ENCODE results near the gene EYS. TPM values are rescaled to one million over a fixed set of nuclear protein-coding genes. Genes with fewer than 3 reads are reported as not detected.
"Not testable (repeated sequence)": the region's sequence is repeated elsewhere in the genome, so short reads cannot be mapped to it uniquely, and the experiment has no call there.

The EYS gene
- total RNA-seq, 2 donors from 2014 or later = not detected

- peaks cover 12% of the 10 kb centered on the region for H3K27me3 Mint-ChIP-seq
- no peaks in the 10 kb centered on the region for H3K9me3 Mint-ChIP-seq
- H3K27ac Mint-ChIP-seq = no peak overlapping the region
- H3K4me3 Mint-ChIP-seq = no peak overlapping the region
- H3K36me3 Mint-ChIP-seq (ENCODE audit: low read depth) = no peaks in the 10 kb centered on the region
- H3K4me1 Mint-ChIP-seq = no peaks in the 10 kb centered on the region
- no peak for ATAC-seq (replicated peaks)
Observed at GRCh38 chr6:63790334-63790733, 1916.7 kb downstream of the EYS start.

GRCh38 chr6:63789699-63790098 lies 1917.3 kb downstream of the EYS start:
- Mint-ChIP-seq H3K4me1 (no peaks in the 10 kb centered on the region), H3K27me3 (peaks cover 7% of the 10 kb centered on the region), H3K9me3 (no peaks in the 10 kb centered on the region), H3K27ac (no peak overlapping the region), H3K4me3 (no peak overlapping the region), H3K36me3 (ENCODE audit: low read depth) (no peaks in the 10 kb centered on the region)
- ATAC-seq (replicated peaks) = no peak

- no peaks in the 10 kb centered on the region for H3K9me3 Mint-ChIP-seq
- peaks cover 10% of the 10 kb centered on the region for H3K27me3 Mint-ChIP-seq
- no peak overlapping the region for H3K27ac Mint-ChIP-seq
- H3K4me3 Mint-ChIP-seq = no peak overlapping the region
- no peak for ATAC-seq (replicated peaks)
- no peaks in the 10 kb centered on the region for H3K36me3 Mint-ChIP-seq (ENCODE audit: low read depth)
- H3K4me1 Mint-ChIP-seq = no peaks in the 10 kb centered on the region
Observed at GRCh38 chr6:63788569-63788968, 1918.5 kb downstream of the EYS start.

- H3K9me3 Mint-ChIP-seq = no peaks in the 10 kb centered on the region
- no peaks in the 10 kb centered on the region for H3K4me1 Mint-ChIP-seq
- H3K27ac Mint-ChIP-seq = no peak overlapping the region
- H3K36me3 Mint-ChIP-seq (ENCODE audit: low read depth) = no peaks in the 10 kb centered on the region
- H3K4me3 Mint-ChIP-seq = no peak overlapping the region
- no peak for ATAC-seq (replicated peaks)
- H3K27me3 Mint-ChIP-seq = peaks cover 14% of the 10 kb centered on the region
Observed at GRCh38 chr6:63787021-63787420, 1920.0 kb downstream of the EYS start.

GRCh38 chr6:63785006-63785405 lies 1922.0 kb downstream of the EYS start:
- Mint-ChIP-seq H3K9me3 (no peaks in the 10 kb centered on the region), H3K27ac (no peak overlapping the region), H3K4me3 (no peak overlapping the region), H3K4me1 (no peaks in the 10 kb centered on the region), H3K27me3 (peaks cover 17% of the 10 kb centered on the region), H3K36me3 (ENCODE audit: low read depth) (no peaks in the 10 kb centered on the region)
- ATAC-seq (replicated peaks) = no peak

- H3K4me3 Mint-ChIP-seq = no peak overlapping the region
- H3K27ac Mint-ChIP-seq = no peak overlapping the region
- no peaks in the 10 kb centered on the region for H3K9me3 Mint-ChIP-seq
- H3K27me3 Mint-ChIP-seq = peaks cover 17% of the 10 kb centered on the region
- no peaks in the 10 kb centered on the region for H3K4me1 Mint-ChIP-seq
- ATAC-seq (replicated peaks) = no peak
- H3K36me3 Mint-ChIP-seq (ENCODE audit: low read depth) = no peaks in the 10 kb centered on the region
Observed at GRCh38 chr6:63783096-63783495, 1923.9 kb downstream of the EYS start.

GRCh38 chr6:63774961-63775360 lies 1932.1 kb downstream of the EYS start:
- H3K36me3 Mint-ChIP-seq (ENCODE audit: low read depth) = no peaks in the 10 kb centered on the region

GRCh38 chr6:63773200-63773599 lies 1933.8 kb downstream of the EYS start:
- Mint-ChIP-seq H3K4me3 (no peak overlapping the region), H3K9me3 (peaks cover 4% of the 10 kb centered on the region), H3K4me1 (no peaks in the 10 kb centered on the region), H3K27me3 (peaks cover 9% of the 10 kb centered on the region), H3K27ac (no peak overlapping the region), H3K36me3 (ENCODE audit: low read depth) (no peaks in the 10 kb centered on the region)
- ATAC-seq (replicated peaks) = no peak

More at GRCh38 chr6:63774961-63775360, 1932.1 kb downstream of the EYS start:
- H3K27me3 Mint-ChIP-seq = no peaks in the 10 kb centered on the region
- H3K4me3 Mint-ChIP-seq = no peak overlapping the region
- H3K27ac Mint-ChIP-seq = no peak overlapping the region
- no peaks in the 10 kb centered on the region for H3K9me3 Mint-ChIP-seq
- no peak for ATAC-seq (replicated peaks)
- H3K4me1 Mint-ChIP-seq = no peaks in the 10 kb centered on the region

- H3K27me3 Mint-ChIP-seq = peaks cover 20% of the 10 kb centered on the region
- H3K36me3 Mint-ChIP-seq (ENCODE audit: low read depth) = no peaks in the 10 kb centered on the region
- H3K4me1 Mint-ChIP-seq = no peaks in the 10 kb centered on the region
- no peak overlapping the region for H3K4me3 Mint-ChIP-seq
- H3K9me3 Mint-ChIP-seq = peaks cover 4% of the 10 kb centered on the region
- ATAC-seq (replicated peaks) = no peak
- no peak overlapping the region for H3K27ac Mint-ChIP-seq
Observed at GRCh38 chr6:63765828-63766227, 1941.2 kb downstream of the EYS start.

- ATAC-seq (replicated peaks) = no peak
- H3K4me1 Mint-ChIP-seq = no peaks in the 10 kb centered on the region
- H3K9me3 Mint-ChIP-seq = peaks cover 4% of the 10 kb centered on the region
- no peak overlapping the region for H3K27ac Mint-ChIP-seq
- no peaks in the 10 kb centered on the region for H3K36me3 Mint-ChIP-seq (ENCODE audit: low read depth)
- H3K4me3 Mint-ChIP-seq = no peak overlapping the region
- peaks cover 20% of the 10 kb centered on the region for H3K27me3 Mint-ChIP-seq
Observed at GRCh38 chr6:63764318-63764916, 1942.6 kb downstream of the EYS start.

GRCh38 chr6:63760199-63760598 lies 1946.8 kb downstream of the EYS start:
- H3K27ac Mint-ChIP-seq = no peak overlapping the region
- no peak for ATAC-seq (replicated peaks)

GRCh38 chr6:63759605-63760105 lies 1947.4 kb downstream of the EYS start:
- ATAC-seq (replicated peaks) = no peak
- no peaks in the 10 kb centered on the region for H3K27me3 Mint-ChIP-seq

More at GRCh38 chr6:63760199-63760598, 1946.8 kb downstream of the EYS start:
- no peaks in the 10 kb centered on the region for H3K36me3 Mint-ChIP-seq (ENCODE audit: low read depth)
- no peak overlapping the region for H3K4me3 Mint-ChIP-seq
- H3K4me1 Mint-ChIP-seq = no peaks in the 10 kb centered on the region
- H3K9me3 Mint-ChIP-seq = peaks cover 7% of the 10 kb centered on the region
- H3K27me3 Mint-ChIP-seq = no peaks in the 10 kb centered on the region

GRCh38 chr6:63757826-63758225 lies 1949.2 kb downstream of the EYS start:
- Mint-ChIP-seq H3K9me3 (peaks cover 7% of the 10 kb centered on the region), H3K27ac (no peak overlapping the region), H3K4me1 (no peaks in the 10 kb centered on the region), H3K36me3 (ENCODE audit: low read depth) (no peaks in the 10 kb centered on the region), H3K4me3 (no peak overlapping the region), H3K27me3 (no peaks in the 10 kb centered on the region)
- no peak for ATAC-seq (replicated peaks)

More at GRCh38 chr6:63759605-63760105, 1947.4 kb downstream of the EYS start:
- H3K4me3 Mint-ChIP-seq = no peak overlapping the region
- no peaks in the 10 kb centered on the region for H3K36me3 Mint-ChIP-seq (ENCODE audit: low read depth)
- no peak overlapping the region for H3K27ac Mint-ChIP-seq
- H3K4me1 Mint-ChIP-seq = no peaks in the 10 kb centered on the region
- peaks cover 7% of the 10 kb centered on the region for H3K9me3 Mint-ChIP-seq

- not testable (repeated sequence) for H3K27me3 Mint-ChIP-seq; H3K27ac Mint-ChIP-seq; H3K4me1 Mint-ChIP-seq; H3K36me3 Mint-ChIP-seq (ENCODE audit: low read depth); ATAC-seq (replicated peaks); H3K9me3 Mint-ChIP-seq; H3K4me3 Mint-ChIP-seq
Observed at GRCh38 chr6:63757275-63757674, 1949.8 kb downstream of the EYS start.

- H3K27me3 Mint-ChIP-seq = no peaks in the 10 kb centered on the region
- no peak for ATAC-seq (replicated peaks)
- no peaks in the 10 kb centered on the region for H3K4me1 Mint-ChIP-seq
- H3K4me3 Mint-ChIP-seq = no peak overlapping the region
- H3K27ac Mint-ChIP-seq = no peak overlapping the region
- H3K36me3 Mint-ChIP-seq (ENCODE audit: low read depth) = no peaks in the 10 kb centered on the region
- H3K9me3 Mint-ChIP-seq = peaks cover under 1% of the 10 kb centered on the region
Observed at GRCh38 chr6:63750400-63750799, 1956.6 kb downstream of the EYS start.

- no peaks in the 10 kb centered on the region for H3K27me3 Mint-ChIP-seq
- H3K4me3 Mint-ChIP-seq = no peak overlapping the region
- H3K36me3 Mint-ChIP-seq (ENCODE audit: low read depth) = no peaks in the 10 kb centered on the region
- no peak overlapping the region for H3K27ac Mint-ChIP-seq
- ATAC-seq (replicated peaks) = no peak
- H3K9me3 Mint-ChIP-seq = no peaks in the 10 kb centered on the region
- H3K4me1 Mint-ChIP-seq = no peaks in the 10 kb centered on the region
Observed at GRCh38 chr6:63745784-63746183, 1961.2 kb downstream of the EYS start.

Measured in activated T-helper 17 cell treated with anti-CD3 and anti-CD28 coated beads, Interleukin-2, amount 50 U/mL, for 72 hours (primary cell).